SH-SY5Y (cell line): ENCODE results near the gene LIPN.

Experiments
- GATA2 ChIP-seq: IDR thresholded peaks from 2 replicates; pipeline ENCODE4 v1.6.1; 2011; ENCODE audit warnings: mild to moderate bottlenecking, low read depth, low read length
- GATA3 ChIP-seq: IDR thresholded peaks from 2 replicates; pipeline ENCODE4 v1.6.1; 2011; ENCODE audit warnings: low read depth, mild to moderate bottlenecking, low read length, moderate library complexity

DNA sequence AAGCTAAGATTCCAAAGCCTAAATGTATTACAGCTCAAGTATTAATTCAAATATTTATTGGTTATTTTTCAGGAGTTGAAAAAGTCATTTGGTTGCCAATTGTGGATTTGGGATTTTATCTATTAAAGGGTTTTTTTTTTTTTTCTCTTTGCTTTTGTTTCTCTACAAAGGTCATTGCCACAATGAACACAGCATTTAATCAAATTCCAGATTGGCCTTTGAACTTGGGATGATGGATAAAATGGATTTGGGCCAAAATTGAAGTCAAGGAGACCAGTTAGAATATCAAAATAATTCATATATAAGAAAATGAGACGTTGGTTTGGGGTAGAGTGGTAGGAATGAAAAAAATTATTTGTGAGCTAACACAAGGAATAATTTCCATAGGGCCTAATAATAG, 9.6 kb downstream of the LIPN start:
- TF ChIP-seq GATA3 (no peak), GATA2 (no peak)
